T-helper 22 cell (primary cell): Measurements from ENCODE around the gene TBC1D10A.

Experiments used
- DNase-seq: peaks from one replicate; pipeline ENCODE4 v3.0.0-alpha.2; 2020; ENCODE audit warnings: low read depth

TBC1D10A gene, protein sequence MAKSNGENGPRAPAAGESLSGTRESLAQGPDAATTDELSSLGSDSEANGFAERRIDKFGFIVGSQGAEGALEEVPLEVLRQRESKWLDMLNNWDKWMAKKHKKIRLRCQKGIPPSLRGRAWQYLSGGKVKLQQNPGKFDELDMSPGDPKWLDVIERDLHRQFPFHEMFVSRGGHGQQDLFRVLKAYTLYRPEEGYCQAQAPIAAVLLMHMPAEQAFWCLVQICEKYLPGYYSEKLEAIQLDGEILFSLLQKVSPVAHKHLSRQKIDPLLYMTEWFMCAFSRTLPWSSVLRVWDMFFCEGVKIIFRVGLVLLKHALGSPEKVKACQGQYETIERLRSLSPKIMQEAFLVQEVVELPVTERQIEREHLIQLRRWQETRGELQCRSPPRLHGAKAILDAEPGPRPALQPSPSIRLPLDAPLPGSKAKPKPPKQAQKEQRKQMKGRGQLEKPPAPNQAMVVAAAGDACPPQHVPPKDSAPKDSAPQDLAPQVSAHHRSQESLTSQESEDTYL

DNA sequence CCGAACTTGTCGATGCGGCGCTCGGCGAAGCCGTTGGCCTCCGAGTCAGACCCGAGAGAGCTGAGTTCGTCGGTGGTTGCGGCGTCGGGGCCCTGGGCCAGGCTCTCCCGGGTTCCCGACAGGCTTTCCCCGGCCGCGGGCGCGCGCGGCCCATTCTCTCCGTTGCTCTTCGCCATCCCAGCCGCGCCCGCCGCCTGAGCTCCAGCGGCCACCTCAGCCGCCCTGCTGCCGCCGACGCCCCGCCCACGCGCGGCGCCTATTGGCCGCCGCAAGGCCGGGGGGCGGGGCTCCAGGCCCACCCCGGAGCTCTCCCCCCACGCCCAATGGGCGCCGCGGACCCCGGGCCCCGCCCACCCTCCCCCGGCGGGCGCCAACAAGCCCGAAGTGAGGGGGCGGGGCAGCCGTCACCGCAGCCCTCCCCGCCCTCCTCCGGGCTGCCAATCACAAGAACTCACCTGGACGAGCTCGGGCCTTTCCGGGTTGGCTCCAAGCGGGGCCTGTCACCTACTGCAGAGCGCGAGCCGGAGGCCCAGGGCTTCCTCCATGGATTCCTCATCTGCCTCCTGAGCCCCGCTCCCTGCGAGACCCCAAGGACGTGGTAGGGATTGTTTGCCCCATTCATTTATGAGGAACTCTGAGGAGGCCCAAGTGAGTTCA lies at the start of gene TBC1D10A:
Gene TBC1D10A, minus strand, starts transcription at position 236 of the 657 bp plus-strand sequence. Its CDS starts 60 bp downstream, at position 176.
- peak; percentile 92 for DNase-seq

DNA sequence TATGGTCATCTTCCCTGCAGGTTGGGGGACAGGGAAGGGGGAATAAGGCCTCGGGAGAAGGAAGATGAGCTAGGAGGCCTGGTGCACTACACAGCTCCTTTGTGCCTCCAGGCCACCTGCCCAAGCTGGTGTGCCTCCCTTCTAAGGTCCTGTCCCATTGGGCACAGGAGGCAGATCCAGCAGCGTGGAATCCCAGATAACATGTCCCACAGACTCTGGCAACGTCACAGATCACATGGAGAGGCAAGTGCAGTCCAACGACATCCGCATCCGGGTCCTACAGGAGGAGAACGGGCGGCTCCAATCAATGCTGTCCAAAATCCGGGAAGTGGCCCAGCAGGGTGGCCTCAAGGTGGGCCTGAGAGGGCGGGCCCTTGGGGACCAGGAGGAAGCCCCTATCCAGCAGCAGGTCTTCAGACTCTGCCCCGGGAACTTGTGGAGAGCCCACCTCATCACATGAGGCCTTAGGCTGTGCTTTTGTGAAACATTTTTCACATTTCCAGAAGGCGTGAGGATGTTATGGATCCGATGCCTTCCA lies 48.6 kb upstream of the TBC1D10A start:
- no peak for DNase-seq

DNA sequence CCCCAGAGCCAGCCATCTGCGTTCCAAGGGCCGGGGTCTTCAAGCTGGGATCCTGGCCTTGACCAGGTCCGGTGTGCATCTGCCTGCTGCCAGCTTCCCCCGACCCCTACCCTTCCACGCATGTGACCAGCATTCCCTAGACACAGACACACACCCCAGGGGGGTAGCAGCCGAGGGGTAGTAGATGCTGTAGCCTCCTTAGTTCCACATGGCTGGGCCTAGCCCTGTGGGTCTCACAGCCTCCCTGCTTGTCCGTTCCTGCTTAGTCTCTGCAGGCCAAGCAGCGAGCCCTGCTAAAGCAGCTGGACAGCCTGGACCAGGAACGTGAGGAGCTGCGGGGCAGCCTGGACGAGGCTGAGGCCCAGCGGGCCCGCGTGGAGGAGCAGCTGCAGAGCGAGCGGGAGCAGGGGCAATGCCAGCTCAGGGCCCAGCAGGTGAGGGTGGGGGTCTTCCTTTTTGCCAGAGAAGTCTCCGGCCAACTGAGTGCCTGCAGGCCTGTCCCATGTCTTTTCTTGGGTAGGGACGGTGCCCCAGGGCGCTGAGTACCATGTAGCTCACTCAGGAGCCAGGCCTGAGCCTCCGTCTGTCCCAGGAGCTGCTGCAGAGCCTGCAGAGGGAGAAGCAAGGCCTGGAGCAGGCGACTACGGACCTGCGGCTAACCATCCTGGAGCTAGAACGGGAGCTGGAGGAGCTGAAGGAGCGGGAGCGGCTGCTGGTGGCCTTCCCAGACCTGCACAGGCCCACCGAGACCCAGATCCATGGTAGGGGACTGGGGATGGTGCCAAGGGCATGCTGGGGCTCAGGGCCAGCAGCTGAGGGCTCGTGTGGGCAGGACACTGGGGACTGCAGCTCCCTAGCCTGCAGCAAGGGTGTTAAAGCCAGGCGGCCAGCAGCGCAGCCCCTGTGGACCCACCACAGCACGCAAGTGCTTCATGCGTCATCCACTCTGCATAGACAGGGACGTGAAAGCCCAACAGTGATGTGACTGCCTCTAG lies 46.9 kb upstream of the TBC1D10A start:
- no peak for DNase-seq

DNA sequence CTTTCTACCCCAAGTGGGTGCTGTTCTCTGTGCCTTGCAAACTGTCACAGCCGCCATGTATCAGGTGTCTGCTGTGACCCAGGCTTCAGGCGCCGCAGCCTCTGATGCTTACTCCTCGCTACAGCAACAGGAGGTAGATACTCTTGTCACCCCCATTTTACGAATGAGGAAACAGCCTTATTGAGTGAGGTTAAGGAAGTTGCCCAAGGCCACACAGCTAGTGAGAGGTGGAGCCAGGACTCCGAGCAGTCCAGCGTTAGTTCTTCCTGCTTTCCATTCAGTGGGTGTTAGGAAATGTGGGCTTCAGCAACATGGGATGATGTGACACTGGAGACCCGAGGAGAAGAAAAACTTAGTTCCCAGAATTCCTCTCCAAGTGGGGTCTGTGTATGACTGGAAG lies 46.2 kb upstream of the TBC1D10A start:
- DNase-seq: no peak

DNA sequence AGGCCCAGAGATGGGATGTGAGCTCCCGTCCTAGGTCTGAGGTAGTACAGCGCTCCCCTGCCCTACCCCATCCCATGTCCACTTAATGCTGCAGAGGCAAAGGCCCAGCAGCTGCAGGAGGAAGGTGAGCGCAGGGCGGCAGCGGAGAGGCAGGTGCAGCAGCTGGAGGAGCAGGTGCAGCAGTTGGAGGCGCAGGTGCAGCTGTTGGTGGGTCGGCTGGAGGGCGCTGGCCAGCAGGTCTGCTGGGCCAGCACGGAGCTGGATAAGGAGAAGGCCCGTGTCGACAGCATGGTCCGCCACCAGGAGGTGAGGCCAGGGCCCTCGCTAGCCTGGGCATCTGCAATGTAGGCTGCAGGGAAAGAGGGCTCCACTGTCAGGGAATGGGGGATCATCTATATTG lies 45.2 kb upstream of the TBC1D10A start:
- DNase-seq: no peak

DNA sequence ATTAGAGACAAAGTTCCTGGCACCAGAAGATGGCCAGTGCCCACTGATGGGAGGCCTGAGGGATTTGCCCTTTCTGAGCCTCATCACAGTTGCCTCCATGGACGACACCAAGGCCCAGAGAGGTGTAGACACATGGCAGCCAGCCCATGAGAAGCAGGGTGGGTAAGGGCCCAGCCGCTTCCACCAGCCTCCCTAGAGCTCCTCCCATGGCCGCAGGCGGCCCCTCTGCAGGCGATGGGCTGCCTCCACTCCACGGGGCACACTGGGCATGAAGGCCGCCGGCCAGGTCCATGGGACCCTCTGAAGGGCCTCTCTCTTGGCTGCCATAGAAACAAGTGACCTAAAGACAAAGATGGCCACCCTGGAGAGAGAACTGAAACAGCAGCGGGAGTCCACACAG lies 44.6 kb upstream of the TBC1D10A start:
- DNase-seq: no peak

DNA sequence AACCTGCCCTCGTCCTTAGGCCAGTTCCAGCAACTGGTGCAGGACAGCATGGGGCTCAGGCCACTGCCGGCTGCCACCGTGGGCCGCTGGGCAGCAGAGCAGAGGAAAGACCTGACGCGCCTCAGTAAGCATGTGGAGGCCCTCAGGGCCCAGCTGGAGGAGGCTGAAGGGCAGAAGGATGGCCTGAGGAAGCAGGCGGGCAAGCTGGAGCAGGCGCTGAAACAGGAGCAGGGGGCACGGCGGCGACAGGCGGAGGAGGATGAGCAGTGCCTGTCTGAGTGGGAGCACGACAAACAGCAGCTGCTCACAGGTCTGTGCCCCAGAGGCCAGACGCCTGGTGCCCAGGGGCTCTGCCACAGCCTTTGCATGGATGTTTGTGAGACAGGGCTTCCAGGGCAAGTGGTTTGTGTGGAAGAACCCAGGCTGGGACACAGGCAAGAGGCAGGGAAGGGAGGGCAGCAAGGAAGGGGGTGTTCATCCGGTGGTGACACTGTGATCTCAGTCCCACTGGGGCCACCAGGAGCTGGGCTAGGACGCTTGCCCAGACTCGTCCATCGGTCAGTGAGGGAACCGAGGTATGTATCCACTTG lies 44.0 kb upstream of the TBC1D10A start:
- no peak for DNase-seq

DNA sequence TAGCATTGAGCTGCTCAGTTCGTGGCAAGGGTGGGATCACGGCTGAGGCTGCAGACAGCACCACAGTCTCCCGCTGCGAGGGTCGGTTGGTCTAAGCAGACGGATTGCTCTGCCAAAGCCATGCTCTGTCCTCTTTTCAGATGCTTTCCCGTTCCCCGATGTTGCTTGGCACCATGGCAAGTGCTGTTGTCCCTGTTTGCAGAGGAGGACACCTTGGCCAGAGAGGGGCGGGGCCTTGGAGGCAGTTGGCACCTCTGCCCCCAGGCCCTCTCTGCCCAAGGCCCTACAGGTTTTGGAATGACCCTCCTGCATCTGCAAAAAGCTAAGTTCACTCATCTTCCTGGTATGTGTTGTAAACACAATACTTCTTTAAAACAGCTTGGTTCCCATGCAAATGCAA lies 41.7 kb upstream of the TBC1D10A start:
- no peak for DNase-seq

DNA sequence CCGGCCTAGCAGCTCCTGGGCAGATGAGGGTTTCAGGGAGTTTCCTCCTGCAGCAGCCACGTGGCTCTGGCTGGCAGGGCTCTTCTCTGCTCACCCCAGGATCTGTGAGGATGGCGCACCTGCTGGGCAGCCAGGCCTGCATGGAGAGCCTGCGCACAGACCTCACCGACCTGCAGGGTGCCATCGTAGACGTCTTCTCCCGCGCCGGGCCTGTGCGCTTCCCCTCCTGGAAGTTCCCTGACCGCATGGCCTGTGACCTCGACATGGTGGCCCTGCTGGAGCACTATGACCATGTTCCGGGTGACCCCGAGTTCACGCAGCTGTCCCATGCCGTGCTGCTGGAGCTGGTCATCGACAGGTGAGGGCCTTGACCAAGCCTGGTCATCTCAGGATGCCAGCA lies 39.1 kb upstream of the TBC1D10A start:
- DNase-seq: no peak

DNA sequence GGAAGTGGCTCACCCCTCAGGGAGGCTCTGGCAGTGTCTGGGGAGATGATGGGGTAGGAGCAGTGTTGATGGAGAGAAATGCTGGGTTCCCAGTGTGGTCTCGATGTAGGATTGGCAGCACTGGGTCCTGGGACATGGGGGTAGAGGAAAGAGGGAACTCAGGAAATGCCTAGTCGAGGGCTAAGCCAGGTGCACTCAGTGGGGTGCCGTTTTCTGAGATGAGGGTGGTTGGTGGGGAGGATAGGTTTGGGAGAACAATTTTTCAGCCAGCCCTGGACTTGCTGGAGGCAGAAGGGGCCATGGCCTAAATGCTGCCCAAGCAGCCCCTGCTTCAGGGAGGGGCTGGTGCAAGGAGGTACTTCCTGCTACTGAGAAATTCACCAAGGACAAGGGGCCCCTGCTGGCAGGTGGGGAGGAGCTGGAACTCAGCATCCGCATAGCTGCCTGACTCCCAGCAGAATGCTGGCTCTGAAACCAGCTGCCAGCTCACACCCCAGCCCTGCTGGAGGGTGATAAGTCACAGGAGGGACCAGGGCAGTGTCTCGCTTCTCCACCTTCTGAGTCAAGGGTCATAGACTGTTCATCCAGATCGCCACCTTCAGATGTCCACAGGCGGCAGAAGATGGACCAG lies 36.0 kb upstream of the TBC1D10A start:
- DNase-seq: no peak

DNA sequence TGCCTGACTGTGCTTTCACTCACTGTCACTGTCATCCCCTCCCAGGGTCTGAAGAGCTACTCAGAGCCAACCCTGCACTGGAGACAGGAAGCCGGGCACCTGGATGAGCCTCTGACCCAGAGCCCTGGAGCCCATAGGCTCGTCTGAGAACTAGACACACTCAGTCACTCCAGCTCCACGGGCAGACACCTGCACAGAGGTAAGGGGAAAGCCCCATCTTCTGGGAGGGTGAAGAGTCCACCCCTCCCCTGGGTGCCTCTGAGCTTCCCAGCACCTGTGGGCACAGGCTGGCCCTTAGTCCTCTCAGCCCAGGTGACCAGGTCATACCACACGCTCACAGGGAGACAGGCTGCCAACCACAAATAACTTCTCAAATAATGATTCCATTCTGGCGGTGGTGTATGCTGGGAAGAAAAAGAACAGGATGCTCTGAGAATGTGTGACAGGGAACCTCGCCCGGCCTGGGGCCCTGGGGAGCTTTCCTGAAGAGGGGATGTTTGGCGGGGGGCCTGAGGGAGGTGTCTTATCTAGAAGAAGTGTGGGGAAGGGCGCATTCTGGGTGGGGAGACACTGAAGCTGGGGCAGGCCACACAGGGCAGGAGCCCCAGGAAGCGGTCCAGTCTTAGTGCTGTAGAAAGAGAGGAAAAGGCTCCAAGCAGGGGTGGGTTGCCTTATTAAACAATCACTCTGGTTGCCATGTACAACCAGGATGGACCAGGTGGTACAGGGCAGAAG lies 35.3 kb upstream of the TBC1D10A start:
- DNase-seq: no peak

DNA sequence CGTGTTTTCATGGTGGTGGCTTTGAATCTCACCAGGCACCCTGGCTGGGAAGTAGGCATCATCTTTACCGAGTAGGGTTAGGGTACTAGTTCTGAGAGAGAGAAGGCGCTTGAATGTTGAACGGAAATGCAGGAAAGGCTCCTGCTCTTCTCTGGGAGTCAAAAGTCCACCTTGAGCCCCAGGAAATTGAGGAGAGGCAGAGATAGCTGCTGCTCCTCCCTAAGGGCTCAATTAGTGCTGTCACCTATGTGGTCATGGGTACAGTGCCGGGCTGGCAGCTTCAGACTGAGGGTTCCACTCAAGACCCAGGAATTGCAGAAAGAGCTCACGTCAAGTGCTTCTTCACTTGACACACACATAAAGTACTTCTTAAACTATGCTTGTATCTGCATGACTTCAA lies 31.8 kb upstream of the TBC1D10A start:
- DNase-seq: no peak

DNA sequence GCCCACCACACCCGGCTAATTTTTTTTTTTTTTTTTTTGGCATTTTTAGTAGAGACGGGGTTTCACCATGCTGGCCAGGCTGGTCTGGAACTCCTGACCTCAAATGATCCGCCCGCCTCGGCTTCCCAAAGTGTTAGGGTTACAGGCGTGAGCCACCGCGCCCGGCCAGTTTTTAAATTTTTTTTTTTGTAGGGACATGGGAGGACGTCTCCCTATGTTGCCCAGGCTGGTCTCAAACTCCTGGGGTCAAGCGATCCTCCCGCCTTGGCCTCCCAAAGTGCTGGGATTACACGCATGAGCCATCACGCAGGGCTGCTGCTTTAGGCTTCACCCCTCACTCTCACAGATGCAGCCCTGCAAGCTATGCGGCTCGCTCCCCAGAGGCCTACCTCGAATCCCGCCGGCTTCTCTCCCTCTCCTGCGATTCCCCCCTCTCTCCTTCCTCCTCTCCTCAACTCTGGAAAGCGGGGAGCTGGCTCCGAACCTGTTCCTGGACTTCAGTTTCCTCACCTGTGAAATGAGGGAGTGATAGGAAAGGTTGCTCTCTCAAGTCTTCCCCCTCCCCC lies 31.0 kb upstream of the TBC1D10A start:
- no peak for DNase-seq

DNA sequence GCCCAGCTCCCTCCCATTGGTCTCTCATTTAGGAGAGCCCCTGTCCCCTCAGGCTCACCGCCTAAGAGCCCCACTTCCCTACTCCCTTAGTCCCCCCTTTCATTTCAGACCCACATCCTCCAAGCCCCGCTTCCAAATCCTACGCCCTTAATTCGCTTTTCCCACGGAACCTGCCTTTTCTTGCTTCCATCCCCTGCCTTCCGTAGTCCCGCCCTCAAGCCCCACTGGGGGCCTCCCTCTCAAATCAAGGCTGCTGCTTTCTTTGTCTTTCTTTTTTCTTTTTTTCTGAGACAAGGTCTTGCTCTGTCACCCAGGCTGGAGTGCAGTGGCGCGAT lies 30.5 kb upstream of the TBC1D10A start:
- no peak for DNase-seq

DNA sequence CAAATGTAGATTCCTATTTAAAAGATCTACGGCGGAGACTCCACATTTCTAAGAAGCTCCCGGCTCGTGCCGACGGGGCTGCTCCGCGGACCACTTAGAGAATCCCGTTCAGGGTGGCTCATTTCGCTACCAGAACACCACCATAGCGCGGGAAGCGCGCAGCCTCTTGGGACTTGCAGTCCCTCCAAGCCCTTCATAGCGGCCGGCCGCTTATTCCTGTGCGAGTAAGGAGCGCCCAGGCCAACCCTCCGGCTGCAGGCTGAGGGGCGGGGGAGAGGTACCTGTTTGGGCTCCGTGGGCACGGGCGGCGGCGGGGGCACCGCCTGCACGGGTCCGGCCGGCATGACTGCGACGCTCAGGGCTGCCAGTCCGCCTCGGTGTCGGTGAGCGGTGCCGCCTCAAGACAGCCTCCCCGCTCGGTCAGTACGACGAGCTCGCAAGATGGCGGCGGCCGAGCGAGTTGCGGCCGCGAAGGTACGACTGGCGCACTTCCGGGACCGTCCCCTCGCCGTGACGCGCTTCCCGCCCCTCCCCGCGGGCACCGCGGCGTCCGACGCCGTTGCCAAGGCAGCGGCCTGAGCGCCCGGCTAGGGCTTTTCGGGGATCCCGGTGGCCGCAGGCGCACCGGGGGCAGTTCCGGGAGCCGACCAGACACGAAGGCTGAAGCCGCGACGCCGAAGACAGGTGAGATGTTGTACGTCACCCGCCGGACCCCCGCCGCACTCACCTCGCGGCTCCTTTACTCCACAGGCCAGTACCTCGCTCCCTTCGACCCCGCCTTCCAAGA lies 29.9 kb upstream of the TBC1D10A start, which contains the start of the genes CCDC157 and SF3A1:
Gene CCDC157, plus strand, starts transcription at position 559 of the 787 bp plus-strand sequence. CDS start 8,994 bp downstream, outside the sequence.
Gene SF3A1, minus strand, starts transcription at position 446 of the 787 bp plus-strand sequence. Its CDS starts 102 bp downstream, at position 344.
- peak; percentile 79 for DNase-seq

DNA sequence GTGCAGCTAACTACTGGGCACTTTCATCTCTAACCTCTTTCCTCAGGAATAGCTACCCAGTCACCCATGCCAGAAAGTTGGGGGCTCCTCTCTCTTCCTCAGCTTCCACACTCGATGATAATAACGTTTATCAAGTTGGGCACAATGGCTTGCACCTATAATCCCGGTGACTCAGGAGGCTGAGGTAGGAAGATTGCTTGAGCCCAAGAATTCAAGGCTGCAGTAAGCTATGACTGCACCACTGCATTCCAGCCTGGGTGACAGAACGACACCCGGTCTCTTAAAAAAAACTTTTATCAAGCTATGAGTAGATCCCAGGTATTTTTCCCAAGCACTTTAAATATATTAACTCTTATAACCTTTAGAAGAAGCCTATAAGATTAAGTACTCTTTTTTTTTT lies 27.9 kb upstream of the TBC1D10A start:
- DNase-seq: no peak

DNA sequence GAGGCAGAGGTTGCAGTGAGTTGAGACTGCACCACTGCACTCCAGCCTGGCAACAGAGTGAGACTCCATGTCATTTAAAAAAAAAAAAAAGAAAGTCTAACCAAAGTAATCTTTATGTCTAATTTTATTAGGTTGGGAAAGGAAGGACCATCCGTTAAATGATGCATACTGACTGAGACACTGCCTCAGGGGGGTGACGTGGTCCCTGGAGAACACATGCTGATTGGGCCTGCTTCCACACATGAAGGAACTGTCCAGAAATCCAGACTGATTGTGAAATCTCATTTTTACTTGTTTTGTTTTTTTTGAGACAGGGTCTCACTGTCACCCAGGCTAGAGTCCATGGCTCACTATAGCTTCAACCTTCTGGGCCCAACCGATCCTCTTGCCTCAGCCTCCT lies 24.5 kb upstream of the TBC1D10A start:
- DNase-seq: no peak

DNA sequence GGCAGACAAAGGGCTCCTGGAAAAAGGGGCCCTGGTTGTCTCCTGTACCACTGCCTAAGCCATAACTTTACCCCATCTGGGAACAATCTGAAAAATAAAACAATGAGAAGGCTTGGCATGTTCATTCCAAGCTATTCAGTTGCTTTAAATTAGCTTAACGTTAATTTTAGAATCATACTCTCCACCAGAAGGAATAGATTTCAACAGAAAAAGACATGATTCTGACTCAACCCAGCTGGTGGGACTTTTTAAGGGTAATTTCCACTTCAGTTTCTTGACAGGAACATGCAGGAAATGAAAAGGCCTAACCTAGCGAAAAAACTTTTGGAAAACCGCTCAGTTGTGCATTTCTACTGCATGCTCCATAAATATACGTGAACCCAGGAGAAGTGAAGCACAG lies 22.1 kb upstream of the TBC1D10A start:
- no peak for DNase-seq

DNA sequence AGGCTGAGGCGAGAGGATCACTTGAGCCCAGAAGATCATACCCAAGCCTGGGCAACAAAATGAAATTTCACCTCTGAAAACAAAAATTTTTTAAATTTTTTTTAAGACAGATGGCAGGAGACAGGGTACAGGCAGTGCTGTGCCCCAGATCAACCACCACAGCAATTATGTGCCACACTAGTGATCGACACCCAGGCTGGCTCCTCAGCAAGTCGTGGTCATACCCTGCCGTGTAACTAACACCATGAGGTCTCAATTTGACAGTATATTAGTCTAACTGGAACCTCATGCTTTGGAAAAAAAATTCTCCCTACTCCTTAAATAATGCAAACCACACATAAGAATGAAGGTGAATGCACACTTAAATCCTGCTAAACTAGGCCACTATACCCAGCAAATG lies 21.7 kb upstream of the TBC1D10A start:
- no peak for DNase-seq
